HepG2 (cell line): ENCODE results near the gene G6PC3. TPM values are rescaled to one million over a fixed set of nuclear protein-coding genes. Genes with fewer than 3 reads are reported as not detected.

Source experiments
- MED1 ChIP-seq: sonication (generic); formaldehyde crosslinking; IDR thresholded peaks from 2 replicates; pipeline ENCODE4 v1.4.0; 2020; ENCODE audit warnings: missing genetic modification reagents
- RAD21 ChIP-seq: fragments of 450-650 bp; formaldehyde crosslinking; IDR thresholded peaks from 2 replicates; pipeline ENCODE4 v1.5.0; 2020; ENCODE audit warnings: mild to moderate bottlenecking
- RBFOX2 ChIP-seq: fragments of 200-400 bp; formaldehyde crosslinking; IDR thresholded peaks from 2 replicates; pipeline ENCODE4 v1.6.1; 2017; ENCODE audit warnings: low read depth, mild to moderate bottlenecking, low read length
- SETDB1 ChIP-seq: sonication (generic); formaldehyde crosslinking; IDR thresholded peaks from 2 replicates; pipeline ENCODE4 v1.5.1; 2020; ENCODE audit warnings: missing genetic modification reagents, mild to moderate bottlenecking, borderline replicate concordance
- TRIM24 ChIP-seq: sonication (generic); formaldehyde crosslinking; IDR thresholded peaks from 2 replicates; pipeline ENCODE4 v1.8.0; 2022; ENCODE audit warnings: mild to moderate bottlenecking, missing genetic modification reagents
- ZFAT ChIP-seq: sonication (generic); formaldehyde crosslinking; conservative IDR thresholded peaks from 2 replicates; pipeline ENCODE4 v1.8.1; 2023; ENCODE audit warnings: missing genetic modification reagents, inconsistent platforms
- ZNF709 ChIP-seq: sonication (generic); formaldehyde crosslinking; IDR thresholded peaks from 2 replicates; pipeline ENCODE4 v1.5.0; 2020; ENCODE audit warnings: mild to moderate bottlenecking, missing genetic modification reagents
- polyA plus RNA-seq, 8 experiments: library from polyadenylated mRNA; depleted of rRNA in 3 of 8; stranded (reverse) in 7 of 8; unstranded in 1 of 8; fragments of >200 nt; fragmentation: Illumina TruSeq in 4 of 8; extraction: Trizol in 4 of 8; gene quantifications; 2 replicates each; pipeline versions ENCODE4 v1.2.1 to v1.2.3, GENCODE V29; 2011 to 2016; ENCODE audit warnings: low read depth in 4 of 8, missing spikeins in 1 of 8, mixed read lengths in 1 of 8; ENCODE audit not compliant: insufficient read depth in 1 of 8
- total RNA-seq, 5 experiments: library from RNA; depleted of rRNA; stranded (reverse); fragments of >200 nt; fragmentation: Illumina TruSeq; extraction: Trizol; gene quantifications; 2 replicates each; pipeline ENCODE4 v1.2.3, GENCODE V29; 2016; ENCODE audit warnings: low read depth in 1 of 5
- TF ChIP-seq, protein P1 (sequence below): sonication (generic); formaldehyde crosslinking; IDR thresholded peaks from 2 replicates; pipeline ENCODE4 v1.5.0; 2020; ENCODE audit warnings: mild to moderate bottlenecking, missing genetic modification reagents, moderate library complexity
- TF ChIP-seq, protein P2 (sequence below): sonication (generic); formaldehyde crosslinking; IDR thresholded peaks from 2 replicates; pipeline ENCODE4 v1.4.0; 2020; ENCODE audit warnings: missing genetic modification reagents
- TF ChIP-seq, protein P3 (sequence below): IDR thresholded peaks from 2 replicates; pipeline ENCODE4 v1.6.1; 2016; ENCODE audit warnings: missing biosample characterization, missing genetic modification reagents, low read depth
- TF ChIP-seq, protein P4 (sequence below): sonication (generic); formaldehyde crosslinking; IDR thresholded peaks from 2 replicates; pipeline ENCODE4 v1.4.0; 2020; ENCODE audit warnings: missing genetic modification reagents
- TF ChIP-seq, protein P5 (sequence below): sonication (generic); formaldehyde crosslinking; IDR thresholded peaks from 2 replicates; pipeline ENCODE4 v1.8.0; 2022; ENCODE audit warnings: mild to moderate bottlenecking, missing genetic modification reagents, borderline replicate concordance
- TF ChIP-seq, protein P6 (sequence below): sonication (generic); formaldehyde crosslinking; IDR thresholded peaks from 2 replicates; pipeline ENCODE4 v1.4.0; 2020; ENCODE audit warnings: missing genetic modification reagents
- TF ChIP-seq, protein P7 (sequence below): sonication (generic); formaldehyde crosslinking; IDR thresholded peaks from 2 replicates; pipeline ENCODE4 v1.8.1; 2022; ENCODE audit warnings: low read depth, mild to moderate bottlenecking, missing genetic modification reagents

Gene G6PC3
- total and polyA plus RNA-seq, 2 of the 13 experiments (the other 11 are each of a cell fraction or from before 2014, with no cell fraction given) = 38.5 to 75.8 TPM

DNA sequence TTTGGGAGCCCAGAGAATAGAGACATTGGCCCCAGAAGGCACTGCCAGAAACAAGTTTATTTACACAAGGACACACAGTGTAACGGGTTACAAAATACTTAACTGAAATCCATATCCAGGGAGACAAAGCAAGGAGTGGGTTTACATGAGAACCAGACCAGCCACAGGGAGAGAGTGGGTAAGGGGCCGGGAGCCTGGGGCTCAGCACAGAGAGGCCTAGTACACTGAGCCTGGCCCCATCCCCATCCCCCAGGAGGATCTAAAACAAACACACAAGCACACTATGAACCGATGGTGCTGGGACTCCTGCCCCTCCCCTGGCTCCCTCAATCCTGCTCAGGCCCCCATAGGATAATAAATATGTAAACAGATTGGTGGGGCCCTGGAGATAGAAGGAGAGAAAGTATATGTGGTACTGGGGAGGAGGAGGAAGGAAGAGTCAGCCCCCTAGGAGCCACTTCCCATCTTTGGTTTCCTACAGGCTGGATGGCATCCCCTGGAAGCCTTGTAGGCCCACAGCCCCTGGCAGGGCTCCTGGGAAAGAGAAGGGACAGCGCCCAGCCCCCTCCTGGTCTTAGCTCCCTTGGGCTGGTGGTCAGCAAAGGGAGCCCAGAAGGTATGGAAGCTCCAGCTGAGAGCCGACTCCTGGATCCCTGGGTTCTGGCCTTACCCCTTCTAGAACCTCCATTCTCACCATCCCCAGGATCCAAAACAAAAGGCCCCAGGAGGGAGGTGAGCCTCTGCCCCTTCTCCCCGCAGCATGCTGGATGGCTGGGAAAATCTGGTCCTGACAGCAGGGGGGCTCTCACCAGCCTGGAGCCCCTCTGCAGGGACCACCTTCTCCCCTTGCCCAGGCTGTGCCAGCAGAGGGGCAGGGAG is 6.4 kb downstream of the G6PC3 start (continued):
- TF ChIP-seq, protein P1, sequence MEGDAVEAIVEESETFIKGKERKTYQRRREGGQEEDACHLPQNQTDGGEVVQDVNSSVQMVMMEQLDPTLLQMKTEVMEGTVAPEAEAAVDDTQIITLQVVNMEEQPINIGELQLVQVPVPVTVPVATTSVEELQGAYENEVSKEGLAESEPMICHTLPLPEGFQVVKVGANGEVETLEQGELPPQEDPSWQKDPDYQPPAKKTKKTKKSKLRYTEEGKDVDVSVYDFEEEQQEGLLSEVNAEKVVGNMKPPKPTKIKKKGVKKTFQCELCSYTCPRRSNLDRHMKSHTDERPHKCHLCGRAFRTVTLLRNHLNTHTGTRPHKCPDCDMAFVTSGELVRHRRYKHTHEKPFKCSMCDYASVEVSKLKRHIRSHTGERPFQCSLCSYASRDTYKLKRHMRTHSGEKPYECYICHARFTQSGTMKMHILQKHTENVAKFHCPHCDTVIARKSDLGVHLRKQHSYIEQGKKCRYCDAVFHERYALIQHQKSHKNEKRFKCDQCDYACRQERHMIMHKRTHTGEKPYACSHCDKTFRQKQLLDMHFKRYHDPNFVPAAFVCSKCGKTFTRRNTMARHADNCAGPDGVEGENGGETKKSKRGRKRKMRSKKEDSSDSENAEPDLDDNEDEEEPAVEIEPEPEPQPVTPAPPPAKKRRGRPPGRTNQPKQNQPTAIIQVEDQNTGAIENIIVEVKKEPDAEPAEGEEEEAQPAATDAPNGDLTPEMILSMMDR = no peak
- peak; percentile 56; the same call in 1 of the 2 replicates for TF ChIP-seq MED1 (CRISPR knock-in tag)
- no peak for TF ChIP-seq RBFOX2
- no peak for TF ChIP-seq ZFAT (CRISPR knock-in tag)
- TF ChIP-seq, protein P2, sequence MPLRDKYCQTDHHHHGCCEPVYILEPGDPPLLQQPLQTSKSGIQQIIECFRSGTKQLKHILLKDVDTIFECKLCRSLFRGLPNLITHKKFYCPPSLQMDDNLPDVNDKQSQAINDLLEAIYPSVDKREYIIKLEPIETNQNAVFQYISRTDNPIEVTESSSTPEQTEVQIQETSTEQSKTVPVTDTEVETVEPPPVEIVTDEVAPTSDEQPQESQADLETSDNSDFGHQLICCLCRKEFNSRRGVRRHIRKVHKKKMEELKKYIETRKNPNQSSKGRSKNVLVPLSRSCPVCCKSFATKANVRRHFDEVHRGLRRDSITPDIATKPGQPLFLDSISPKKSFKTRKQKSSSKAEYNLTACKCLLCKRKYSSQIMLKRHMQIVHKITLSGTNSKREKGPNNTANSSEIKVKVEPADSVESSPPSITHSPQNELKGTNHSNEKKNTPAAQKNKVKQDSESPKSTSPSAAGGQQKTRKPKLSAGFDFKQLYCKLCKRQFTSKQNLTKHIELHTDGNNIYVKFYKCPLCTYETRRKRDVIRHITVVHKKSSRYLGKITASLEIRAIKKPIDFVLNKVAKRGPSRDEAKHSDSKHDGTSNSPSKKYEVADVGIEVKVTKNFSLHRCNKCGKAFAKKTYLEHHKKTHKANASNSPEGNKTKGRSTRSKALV (CRISPR knock-in tag) = 0 out of 2 replicates have a peak, but pooled peaks have one; percentile 30
- no peak for TF ChIP-seq TRIM24 (CRISPR knock-in tag)
- peak; percentile 38; the same call in 1 of the 2 replicates for TF ChIP-seq ZNF709 (CRISPR knock-in tag)
- TF ChIP-seq, protein P3, sequence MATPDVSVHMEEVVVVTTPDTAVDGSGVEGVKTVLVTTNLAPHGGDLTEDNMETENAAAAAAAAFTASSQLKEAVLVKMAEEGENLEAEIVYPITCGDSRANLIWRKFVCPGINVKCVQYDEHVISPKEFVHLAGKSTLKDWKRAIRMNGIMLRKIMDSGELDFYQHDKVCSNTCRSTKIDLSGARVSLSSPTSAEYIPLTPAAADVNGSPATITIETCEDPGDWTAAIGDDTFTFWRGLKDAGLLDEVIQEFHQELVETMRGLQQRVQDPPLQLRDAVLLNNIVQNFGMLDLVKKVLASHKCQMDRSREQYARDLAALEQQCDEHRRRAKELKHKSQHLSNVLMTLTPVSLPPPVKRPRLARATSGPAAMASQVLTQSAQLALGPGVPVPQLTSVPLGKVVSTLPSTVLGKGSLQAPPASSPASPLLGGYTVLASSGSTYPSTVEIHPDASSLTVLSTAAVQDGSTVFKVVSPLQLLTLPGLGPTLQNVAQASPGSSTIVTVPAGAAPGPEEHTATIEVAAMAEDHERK (CRISPR knock-in tag) = no peak
- no peak for TF ChIP-seq SETDB1 (CRISPR knock-in tag)
- TF ChIP-seq RAD21 (CRISPR knock-in tag) = no peak
- TF ChIP-seq, protein P4, sequence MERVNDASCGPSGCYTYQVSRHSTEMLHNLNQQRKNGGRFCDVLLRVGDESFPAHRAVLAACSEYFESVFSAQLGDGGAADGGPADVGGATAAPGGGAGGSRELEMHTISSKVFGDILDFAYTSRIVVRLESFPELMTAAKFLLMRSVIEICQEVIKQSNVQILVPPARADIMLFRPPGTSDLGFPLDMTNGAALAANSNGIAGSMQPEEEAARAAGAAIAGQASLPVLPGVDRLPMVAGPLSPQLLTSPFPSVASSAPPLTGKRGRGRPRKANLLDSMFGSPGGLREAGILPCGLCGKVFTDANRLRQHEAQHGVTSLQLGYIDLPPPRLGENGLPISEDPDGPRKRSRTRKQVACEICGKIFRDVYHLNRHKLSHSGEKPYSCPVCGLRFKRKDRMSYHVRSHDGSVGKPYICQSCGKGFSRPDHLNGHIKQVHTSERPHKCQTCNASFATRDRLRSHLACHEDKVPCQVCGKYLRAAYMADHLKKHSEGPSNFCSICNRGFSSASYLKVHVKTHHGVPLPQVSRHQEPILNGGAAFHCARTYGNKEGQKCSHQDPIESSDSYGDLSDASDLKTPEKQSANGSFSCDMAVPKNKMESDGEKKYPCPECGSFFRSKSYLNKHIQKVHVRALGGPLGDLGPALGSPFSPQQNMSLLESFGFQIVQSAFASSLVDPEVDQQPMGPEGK (CRISPR knock-in tag) = peak; percentile 89
- TF ChIP-seq, protein P5, sequence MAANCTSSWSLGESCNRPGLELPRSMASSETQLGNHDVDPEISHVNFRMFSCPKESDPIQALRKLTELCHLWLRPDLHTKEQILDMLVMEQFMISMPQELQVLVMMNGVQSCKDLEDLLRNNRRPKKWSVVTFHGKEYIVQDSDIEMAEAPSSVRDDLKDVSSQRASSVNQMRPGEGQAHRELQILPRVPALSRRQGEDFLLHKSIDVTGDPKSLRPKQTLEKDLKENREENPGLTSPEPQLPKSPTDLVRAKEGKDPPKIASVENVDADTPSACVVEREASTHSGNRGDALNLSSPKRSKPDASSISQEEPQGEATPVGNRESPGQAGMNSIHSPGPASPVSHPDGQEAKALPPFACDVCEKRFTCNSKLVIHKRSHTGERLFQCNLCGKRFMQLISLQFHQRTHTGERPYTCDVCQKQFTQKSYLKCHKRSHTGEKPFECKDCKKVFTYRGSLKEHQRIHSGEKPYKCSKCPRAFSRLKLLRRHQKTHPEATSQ = no peak
- TF ChIP-seq, protein P6, sequence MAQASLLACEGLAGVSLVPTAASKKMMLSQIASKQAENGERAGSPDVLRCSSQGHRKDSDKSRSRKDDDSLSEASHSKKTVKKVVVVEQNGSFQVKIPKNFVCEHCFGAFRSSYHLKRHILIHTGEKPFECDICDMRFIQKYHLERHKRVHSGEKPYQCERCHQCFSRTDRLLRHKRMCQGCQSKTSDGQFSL (CRISPR knock-in tag) = peak; percentile 41; the same call in 1 of the 2 replicates
- TF ChIP-seq, protein P7, sequence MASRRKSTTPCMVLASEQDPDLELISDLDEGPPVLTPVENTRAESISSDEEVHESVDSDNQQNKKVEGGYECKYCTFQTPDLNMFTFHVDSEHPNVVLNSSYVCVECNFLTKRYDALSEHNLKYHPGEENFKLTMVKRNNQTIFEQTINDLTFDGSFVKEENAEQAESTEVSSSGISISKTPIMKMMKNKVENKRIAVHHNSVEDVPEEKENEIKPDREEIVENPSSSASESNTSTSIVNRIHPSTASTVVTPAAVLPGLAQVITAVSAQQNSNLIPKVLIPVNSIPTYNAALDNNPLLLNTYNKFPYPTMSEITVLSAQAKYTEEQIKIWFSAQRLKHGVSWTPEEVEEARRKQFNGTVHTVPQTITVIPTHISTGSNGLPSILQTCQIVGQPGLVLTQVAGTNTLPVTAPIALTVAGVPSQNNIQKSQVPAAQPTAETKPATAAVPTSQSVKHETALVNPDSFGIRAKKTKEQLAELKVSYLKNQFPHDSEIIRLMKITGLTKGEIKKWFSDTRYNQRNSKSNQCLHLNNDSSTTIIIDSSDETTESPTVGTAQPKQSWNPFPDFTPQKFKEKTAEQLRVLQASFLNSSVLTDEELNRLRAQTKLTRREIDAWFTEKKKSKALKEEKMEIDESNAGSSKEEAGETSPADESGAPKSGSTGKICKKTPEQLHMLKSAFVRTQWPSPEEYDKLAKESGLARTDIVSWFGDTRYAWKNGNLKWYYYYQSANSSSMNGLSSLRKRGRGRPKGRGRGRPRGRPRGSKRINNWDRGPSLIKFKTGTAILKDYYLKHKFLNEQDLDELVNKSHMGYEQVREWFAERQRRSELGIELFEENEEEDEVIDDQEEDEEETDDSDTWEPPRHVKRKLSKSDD = no peak
